Activated CD8-positive, alpha-beta memory T cell treated with anti-CD3 and anti-CD28 coated beads, Interleukin-2, amount 50 U/mL, for 4 hours (primary cell): ENCODE results near the gene MRPS2.
"Not testable (repeated sequence)": the region's sequence is repeated elsewhere in the genome, so short reads cannot be mapped to it uniquely, and the experiment has no call there.

Experiments
- DNase-seq: peaks from one replicate; pipeline ENCODE4 v3.0.0-alpha.2; 2020

The MRPS2 gene

DNA sequence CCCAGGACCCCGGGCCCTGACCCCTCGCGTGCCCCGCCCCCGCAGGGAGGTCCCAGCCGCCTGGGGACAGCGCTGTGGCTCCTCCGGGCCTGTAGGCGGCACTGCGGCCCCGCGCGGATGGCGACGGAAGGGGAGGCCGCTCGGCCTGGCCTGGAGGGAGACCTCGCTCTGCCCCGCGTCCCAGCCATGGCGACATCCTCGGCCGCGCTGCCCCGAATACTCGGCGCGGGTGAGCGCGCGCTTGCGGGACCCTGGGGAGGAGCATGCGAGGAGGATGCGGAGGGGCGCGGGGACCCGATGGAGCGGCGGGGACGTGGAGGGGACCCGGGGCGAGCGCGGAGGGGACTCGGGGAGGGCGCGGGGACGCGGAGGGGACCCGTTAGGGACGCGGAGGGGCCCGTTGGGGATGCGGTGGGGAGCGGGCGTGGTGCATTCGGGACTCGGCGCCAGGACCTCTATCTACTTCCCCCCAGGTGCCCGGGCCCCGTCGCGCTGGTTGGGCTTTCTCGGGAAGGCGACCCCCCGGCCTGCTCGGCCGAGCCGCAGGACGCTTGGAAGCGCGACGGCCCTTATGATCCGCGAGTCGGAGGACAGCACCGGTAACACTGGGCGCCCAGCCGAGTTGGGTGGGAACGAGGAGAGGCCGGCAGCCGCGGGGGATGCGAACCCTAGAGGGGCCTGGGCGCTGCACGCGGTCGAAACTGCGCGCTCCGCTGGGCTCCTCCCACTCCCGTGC, at the start of gene MRPS2:
MRPS2 (plus strand) TSS at position 158 of the 736 bp plus-strand sequence; CDS start at position 187, 29 bp downstream.
- DNase-seq = peak; percentile 84

DNA sequence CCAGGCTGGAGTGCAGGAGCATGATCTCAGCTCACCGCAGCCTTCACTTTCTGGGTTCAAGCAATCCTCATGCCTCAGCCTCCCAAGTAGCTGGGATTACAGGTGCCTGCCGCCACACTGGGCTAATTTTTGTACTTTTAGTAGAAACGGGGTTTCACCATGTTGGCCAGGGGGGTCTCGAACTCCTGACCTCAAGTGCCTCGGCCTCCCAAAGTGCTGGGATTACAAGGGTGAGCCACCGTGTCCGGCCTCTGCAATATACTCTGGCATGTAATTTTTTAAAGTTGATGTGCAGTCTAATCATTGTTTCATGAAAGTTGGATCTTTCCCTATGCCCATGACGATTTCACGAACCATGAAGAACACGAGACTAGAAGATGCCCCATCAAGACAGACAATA, 49.5 kb upstream of the MRPS2 start:
- DNase-seq = no peak

DNA sequence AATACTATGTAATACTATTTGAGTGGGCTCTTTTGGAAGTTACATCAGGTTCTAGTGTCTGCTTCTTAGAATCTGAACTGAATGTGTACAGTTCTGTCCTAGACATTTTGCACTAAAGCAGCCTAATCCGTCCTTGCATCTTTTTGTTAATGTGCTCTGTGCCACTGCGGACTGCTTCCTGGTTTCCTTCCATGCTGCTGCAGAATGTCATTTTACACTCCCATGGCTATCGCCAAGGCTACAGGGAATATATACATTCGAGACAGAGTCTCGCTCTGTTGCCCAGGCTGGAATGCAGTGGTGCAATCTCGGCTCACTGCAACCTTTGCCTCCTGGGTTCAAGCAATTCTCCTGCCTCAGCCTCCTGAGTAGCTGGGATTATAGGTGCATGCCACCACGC, 48.6 kb upstream of the MRPS2 start:
- not testable (repeated sequence) for DNase-seq

DNA sequence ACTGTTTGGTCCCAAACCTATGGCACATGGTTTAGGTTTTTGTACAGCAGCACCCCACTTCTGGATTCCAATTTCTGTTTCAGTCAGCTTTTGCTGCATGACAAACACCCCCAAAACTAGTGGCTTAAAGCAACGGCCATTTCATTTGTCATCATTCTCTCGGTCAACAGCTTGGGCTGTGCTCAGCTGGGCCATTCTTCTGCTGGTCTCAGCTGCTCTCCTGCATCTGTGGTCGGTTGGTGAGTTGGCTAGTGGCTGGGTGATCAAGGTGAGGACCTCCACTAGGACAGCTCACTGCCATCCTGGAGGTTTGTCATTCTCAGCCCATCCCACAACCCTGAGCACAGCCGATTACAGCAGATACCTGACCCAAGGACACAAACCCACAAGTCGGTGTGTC, 45.7 kb upstream of the MRPS2 start:
- no peak for DNase-seq

DNA sequence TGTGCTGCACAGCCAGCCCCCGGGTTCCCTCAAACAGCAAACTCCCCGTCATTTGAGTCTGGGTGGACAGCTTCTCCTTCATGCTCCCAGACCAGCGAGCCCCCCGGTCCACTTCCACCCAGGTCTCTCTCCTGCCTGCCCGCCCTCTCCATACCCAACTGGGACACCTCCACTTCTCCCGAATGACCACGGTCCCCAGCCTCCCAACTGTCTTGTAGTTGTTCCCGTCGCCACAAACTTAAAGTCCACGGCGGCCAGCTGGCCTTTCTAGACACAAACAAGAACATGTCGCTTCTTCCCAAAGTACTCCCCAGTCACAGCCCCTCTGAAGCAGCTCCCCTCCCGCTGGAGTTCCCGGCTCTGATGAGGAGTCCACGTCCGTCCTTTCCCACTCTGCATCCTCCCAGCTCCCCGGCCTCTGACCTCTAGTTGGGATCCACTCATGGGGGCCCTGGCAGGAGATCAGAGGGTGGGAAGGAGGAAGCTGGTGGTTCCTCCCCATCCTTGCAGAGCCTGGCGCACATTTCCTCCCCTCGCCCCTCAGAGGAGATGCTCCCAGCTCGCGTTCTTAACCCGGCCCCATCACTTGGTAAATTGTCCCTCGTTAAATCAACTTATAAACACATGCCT, 45.0 kb upstream of the MRPS2 start:
- no peak for DNase-seq

DNA sequence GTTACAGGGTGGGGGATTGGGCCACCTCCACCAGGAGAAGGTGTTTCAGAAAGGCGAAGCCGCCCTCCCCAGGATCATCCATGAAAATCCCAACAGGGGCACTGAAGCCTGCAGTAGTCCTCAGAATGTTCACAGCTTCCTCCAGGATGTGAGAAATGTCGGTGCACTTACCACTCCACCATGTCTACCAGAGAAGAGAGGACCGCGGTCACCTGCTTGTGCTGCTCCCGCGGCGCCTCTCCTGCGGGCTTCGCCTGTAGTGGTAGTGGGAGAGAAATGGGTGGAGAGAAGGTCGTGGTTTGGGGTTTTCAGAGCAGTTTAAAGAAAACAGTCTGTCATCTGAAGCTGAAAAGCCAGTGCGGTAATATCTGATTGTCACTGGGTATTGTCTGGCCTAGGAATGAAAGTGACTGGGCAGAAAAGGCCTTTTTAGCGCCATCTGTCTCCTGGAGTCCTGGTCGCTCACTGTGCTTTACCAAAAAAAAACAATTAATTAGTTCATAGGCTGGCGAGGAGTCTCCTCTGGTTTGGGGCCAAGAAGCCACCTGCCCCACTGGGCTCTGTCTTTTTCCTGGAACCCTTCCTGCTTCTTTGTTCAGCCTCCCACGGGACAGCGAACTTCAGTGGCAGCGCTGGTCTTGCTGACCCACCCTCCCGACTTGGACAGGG, 43.9 kb upstream of the MRPS2 start:
- no peak for DNase-seq

DNA sequence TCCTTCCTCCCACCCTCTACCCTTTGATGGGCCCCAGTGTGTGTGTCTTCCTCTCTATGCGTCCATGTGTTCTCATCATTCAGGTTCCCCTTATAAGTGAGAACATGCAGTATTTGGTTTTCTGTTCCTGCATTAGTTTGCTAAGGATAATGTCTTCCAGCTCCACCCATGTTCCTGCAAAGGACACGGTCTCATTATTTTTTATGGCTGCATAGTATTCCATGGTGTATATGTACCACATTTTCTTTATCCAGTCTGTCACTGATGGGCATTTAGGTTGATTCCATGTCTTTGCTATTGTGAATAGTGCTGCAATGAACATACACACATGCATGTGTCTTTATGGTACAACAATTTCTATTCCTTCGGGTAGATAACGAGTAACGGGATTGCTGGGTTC, 42.0 kb upstream of the MRPS2 start:
- not testable (repeated sequence) for DNase-seq

DNA sequence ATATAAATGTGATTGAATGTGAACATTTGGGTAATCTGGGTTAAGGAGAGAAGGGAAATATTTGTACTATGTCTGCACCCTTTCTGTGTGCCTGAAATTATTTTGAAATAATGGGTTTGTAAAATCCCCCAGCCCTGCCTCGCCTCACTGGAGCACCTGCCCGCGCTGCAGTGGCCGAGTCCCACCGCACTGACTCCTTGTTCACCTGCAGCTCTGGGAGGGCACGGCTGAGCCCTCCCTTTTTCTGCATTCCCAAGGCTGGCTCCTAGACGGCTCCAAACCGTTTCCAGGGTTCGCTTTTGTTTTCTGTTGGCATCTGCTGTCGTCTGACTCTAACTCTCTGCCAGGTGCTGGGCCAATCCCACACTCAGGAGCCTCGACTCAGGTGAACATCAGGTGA, 38.5 kb upstream of the MRPS2 start:
- DNase-seq = no peak

DNA sequence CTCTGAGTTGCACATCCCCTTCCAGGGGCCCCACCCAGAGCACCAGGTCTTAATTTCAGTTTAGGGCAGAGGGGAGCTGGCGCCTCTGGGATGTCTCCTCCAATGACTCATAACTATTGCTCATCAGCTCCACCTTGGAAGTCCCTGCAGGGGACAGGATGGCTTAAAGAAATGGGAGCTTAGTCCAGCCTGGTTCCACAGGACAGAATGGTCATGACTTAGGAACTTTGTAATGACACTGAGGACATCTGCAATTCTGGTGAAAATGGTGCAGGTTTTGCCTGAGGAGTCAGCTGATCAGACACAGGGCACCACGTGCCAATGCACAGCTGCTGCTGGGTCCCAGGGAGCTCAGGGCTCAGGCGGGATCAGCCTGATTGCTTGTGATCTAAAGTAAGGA, 37.3 kb upstream of the MRPS2 start:
- DNase-seq = no peak

DNA sequence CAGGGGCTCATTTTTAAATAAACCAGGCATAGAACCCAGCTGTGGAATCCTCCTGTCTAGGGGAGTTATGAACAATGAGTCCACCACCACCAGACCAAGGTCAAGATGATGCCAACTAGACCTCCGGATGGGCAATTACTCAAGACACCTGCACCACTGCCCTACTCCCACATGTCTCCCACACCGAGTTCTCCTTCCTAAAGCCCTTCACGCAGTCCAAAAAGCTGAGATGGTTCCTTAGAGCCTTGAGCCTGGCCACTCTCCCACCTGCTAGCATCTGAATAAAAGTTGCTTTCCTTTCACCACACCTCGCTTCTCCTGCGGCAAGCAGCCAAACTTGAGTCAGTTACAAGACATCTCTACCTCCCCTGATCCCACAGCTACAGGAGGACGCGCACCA, 36.3 kb upstream of the MRPS2 start:
- no peak for DNase-seq

DNA sequence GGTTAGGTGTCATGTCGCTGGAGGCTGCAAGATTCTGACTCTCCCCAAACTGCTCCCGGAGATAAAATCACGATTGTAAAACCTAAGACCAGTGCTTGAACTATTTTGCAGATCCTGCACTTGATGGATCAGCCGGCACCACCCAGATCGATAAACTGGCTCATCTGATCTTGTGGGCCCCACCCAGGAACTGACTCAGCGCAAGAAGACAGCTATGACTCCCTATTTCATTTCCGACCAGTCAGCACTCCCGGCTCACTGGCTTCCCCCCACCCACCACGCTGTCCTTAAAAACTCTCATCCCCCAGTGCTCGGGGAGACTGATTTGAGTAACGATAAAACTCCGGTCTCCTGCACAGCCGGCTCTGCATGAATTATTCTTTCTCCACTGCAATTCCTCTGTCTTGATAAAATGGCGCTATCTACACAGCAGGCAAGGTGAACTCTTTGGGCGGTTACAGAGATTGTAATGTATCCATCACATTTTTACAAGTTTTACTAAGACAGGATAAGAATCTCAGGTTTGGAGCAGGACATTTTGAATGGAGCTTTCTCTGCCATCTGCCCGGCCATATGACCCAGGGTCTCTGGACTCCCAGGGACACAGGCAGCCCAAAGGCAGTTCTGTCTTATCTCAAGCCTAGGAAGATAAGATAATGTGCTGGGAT, 31.5 kb upstream of the MRPS2 start:
- no peak for DNase-seq

DNA sequence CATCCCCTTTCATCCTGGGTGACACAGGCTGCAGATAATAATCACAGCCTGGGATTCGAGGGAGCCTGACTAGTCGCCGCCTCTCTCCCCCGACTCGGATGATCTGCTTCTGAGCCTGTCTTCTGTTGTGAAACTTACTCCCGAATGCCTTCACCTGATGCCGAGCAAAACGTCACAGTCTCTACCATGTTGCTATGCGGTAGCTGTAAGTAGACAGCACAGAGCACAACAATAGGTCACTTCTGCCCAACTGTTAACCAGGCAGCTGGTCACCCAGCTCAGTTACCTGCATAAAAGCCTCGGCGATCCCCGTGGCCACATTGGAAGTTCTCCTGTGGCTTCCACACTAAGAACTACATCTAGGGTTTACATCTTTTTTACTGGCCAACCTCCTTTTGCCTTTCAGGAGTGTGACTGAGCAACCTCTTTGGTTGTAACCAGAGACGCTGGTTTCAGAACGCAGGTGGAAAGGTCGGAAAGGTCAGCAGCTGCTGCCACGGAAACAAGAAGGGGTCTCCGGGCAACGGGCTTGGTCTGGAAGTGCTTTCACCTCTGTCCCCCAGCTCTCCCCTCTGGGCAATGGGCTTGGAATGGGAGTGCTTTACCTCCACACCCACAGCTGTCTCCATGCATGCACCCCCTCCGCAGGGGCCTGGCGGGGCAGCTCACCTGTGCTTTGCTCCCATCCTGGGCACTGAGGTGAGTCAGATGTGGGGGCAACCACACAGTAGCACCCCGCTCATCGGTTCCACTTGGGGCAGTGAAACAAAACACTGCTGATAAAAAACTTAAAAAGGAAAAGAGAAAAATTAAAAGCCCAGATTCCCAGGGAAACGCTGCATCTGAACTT, 28.5 kb upstream of the MRPS2 start:
- DNase-seq = no peak

DNA sequence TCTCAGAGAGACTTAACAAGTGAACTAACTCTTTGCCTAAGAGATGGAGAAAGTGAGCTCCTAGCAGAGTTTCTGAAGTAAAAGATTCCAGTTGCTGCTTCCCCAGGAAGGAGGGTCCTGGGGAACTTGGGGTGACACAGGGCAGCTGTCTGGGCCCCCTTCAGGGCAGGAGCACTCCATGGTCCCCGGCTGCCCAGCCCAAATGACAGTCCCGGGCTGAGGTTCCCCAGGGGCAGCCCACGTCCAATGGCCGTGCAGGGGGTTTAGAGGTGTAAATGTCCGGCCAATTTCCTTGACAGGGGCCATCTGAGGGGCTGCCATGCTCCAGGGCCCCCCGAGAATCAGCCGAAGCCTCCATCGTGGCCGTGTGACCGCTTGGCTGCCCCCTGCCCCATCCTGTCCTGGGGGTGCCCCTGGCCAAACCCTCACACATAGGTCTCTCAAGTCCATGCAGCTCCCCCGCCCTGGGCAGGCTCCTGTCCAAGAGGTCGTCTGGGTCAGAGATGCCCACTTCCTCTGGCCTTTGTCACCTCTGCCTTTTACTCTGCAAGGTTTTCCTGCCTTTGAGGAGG, 26.4 kb upstream of the MRPS2 start:
- no peak for DNase-seq

DNA sequence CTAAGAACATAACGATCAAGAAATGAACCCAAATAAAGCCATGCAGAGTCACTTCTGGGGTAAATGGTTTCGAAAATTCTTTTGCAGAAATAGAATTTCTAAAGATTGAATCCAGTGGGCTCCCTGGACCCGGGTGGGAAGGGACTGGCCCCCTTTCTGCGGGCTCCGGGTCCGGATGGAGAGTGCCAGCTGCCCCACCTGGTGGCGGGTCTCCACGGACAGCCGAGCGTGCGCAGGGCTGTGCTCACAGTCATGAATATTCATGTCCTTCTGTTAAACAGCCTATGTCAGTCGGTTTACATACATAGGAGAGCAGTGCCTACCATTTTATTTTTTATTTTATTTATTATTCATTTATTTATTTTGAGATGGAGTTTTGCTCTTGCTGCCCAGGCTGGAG, 25.6 kb upstream of the MRPS2 start:
- no peak for DNase-seq

DNA sequence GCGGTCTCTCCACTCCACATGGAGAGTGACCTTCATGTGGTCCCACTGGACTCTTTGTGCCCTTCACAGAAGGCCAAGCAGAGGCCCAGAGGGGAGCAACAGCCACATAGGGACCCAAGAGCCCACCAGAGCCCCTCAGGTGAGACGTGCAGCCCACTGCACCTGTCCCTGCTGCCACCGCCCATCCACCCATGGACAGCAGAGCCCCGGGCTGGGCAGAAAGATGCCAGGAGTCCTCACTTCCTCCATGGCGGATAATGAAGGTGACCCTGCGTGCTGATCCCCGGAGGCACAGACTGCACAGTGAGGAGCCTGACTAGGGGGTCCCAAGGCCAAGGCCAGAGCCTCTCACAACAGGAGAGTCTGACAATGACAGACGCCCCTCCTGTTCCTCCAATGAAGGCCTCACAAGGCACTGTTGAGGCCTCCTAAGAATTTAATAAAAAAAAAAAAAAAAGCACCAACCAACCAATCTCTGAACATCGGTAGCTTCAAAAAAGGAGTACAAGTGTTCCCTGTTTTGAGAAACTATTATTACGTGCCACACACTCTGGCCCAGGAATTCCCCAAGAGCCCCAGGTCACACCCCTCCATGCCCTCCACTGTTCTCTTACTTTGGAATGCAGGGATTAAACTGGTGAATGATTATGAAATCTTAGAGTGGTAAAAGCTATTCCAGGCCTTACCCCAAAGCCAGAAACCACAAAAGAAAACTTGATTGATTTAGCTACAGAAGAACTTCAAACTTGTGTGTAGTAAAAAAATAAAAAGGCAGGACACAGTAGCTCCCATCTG, 23.7 kb upstream of the MRPS2 start:
- no peak for DNase-seq

DNA sequence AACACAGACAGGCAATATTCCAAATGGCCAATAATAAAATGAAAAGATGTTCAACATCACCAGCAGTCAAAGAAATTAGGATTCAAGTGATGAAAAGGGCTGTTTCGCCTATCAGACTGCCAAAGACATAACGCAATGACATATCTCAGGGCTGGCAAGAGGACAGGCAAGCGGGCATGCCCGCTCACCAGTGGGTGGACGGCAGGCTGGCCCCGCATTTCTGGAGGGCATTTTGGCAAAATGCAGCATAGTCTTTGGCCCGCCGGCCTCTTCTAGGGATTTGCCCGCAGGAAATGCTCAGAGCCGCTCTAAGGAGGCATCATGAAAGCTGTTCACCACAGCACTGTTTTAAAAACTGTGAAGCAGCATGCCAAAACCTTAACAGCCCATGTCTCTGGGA, 22.3 kb upstream of the MRPS2 start:
- DNase-seq = no peak

DNA sequence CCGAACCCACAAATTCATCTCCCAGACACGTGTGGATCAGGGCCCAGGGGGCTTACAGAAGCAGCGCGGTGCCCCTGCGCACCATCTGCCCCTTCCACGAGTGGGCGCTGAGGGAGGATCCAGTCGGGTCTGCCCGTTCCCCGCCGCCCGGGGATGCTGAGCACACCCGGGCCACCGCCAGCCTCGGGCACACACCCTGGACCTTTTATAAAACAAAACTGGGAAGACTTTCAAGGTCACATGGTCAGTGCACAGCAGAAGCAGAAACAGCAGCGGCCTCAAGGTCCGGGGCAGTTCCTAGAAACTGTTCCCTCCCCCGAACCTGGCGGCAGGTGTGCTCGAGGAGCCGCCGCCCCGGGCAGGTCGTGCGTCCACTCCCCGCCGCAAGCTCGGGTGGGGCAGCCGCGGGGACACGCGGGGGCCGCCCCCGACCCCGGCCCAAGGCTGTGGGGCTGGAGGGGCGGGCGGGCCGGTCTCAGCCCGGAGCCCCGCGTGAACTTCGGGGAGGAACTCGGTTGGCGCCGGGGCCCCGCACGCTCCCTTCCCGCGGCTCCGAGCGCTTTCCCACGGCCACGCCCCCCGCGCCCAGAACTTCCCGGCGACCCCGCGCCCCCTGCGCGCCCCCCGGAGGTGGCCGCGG, 21.5 kb upstream of the MRPS2 start:
- no peak for DNase-seq

DNA sequence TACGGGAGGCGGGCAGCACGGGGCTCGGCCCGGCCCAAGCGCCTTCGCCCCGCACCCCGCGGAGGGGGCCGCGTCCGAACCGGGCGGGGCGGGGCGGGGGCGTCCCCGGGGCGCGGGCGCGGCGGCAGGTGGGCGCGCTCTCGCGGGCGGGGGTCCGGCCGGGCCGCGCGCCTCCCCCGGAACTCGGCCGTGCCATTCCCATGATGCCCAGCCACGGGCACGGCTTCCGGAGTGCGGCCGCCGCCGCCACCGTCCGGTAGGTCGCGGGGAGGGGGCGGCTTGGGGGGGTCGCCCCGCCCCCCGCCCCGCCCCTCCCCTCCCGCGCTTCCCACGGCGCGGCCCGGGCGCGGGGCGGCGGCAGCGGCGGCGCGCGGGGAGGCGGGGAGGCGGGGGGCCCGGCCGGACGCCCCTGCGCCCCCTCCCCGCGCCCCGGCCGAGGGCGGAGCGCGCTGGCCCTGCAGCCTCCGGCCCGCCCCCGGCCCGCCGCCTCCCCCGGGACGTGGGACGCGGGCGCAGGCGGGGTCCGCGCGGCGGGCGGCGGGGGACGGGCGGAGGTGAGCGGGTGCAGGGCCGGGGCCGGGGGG, 20.9 kb upstream of the MRPS2 start, which contains the start of gene PPP1R26:
PPP1R26 (plus strand) TSS at position 314 of the 584 bp plus-strand sequence. CDS start 4,729 bp downstream, outside the sequence.
- no peak for DNase-seq

DNA sequence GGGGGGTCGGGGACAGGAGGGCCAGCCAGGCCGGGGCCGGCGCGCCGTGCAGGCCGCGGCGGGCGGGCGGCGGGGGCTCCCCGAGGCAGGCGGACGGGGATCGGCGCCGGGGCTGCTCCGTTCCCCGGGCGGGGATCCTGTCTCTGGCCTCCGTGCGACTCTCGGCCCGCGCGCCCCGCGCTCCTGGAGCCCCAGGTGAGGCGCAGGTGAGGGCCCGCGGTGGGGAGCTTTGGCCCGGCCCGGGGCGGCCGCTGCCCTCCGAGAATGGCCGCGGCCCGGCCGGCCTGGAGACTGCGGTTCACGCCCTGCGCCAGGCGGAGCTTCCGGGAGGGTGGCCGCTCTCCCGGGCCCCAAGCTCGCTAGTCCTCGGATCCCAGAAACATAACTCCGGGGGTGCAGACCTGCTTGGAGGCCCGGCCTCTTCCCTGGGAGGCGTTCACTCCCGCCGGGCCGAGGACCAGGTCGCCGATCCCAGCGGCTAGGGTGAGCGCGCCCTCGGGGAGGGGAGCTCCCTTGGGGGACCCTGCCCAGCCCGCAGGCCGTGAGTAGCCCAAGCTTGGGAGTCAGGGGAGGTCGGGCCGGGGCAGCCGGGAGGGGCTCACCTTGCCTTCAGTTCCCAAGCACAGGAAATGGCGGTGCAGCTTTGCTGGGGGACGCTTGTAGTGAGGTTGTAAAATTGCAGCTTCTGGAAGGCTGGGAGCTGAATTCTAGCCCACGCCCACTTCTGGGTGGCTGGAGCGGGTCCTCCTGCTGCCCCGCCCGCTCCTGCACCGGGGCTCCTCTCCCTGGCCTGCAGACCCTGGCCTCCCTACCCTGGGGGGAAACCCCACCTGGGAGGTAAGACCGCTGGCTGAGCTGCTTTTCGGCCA, 20.2 kb upstream of the MRPS2 start:
- no peak for DNase-seq
